Gastrocnemius medialis (tissue), 4 donors: ENCODE measurements around the gene CORO2B.

Source experiments
- CTCF ChIP-seq, 5 experiments: fragments of 450-650 bp in 3 of 5; fragments of 200-600 bp in 2 of 5; sonication (generic) in 2 of 5; IDR thresholded peaks in 4 of 5; conservative IDR thresholded peaks in 1 of 5; 1 replicate in 4 of 5; 2 replicates in 1 of 5; pipeline ENCODE4 v1.5.1; 2016 to 2019; ENCODE audit warnings: antibody characterized with exemption in 5 of 5, mild to moderate bottlenecking in 3 of 5, moderate library complexity in 3 of 5
- POLR2A ChIP-seq, 2 donors: fragments of 450-650 bp; IDR thresholded peaks; one replicate each; pipeline ENCODE4 v1.6.1; 2017; ENCODE audit warnings: antibody characterized with exemption in 2 of 2, mild to moderate bottlenecking in 2 of 2, moderate library complexity in 2 of 2

GRCh38 chr15:68615811-68616210 lies 37.0 kb downstream of the CORO2B start:
- TF ChIP-seq CTCF (IDR thresholded peaks at IDR 0.05 in 4 of 5, conservative IDR thresholded peaks at IDR 0.05 in 1 of 5), result no peak
- TF ChIP-seq POLR2A (IDR thresholded peaks at IDR 0.05), result no peak
